Activated naive CD4-positive, alpha-beta T cell (primary cell): ENCODE data around the gene SLC12A7.
"Not testable (repeated sequence)": the region's sequence is repeated elsewhere in the genome, so short reads cannot be mapped to it uniquely, and the experiment has no call there.

Experiments used
- DNase-seq, 4 experiments: peaks; one replicate each; lab custom pipeline; 2025; lab: John Stamatoyannopoulos, UW

SLC12A7 gene

GRCh38 chr5:1109542-1110306 is 2.1 kb downstream of the SLC12A7 start:
- no peak for DNase-seq

GRCh38 chr5:1108865-1109174 is 3.0 kb downstream of the SLC12A7 start:
- no peak for DNase-seq

- DNase-seq: no peak
Measured at GRCh38 chr5:1108023-1108864, 3.6 kb downstream of the SLC12A7 start.

- DNase-seq: peak in 1 of 4 experiments; percentile 17
Measured at GRCh38 chr5:1107167-1108022, 4.5 kb downstream of the SLC12A7 start.

GRCh38 chr5:1106385-1107166 is 5.3 kb downstream of the SLC12A7 start:
- no peak for DNase-seq

GRCh38 chr5:1105350-1106265 is 6.3 kb downstream of the SLC12A7 start:
- peak in 2 of 4 experiments; percentile 8 to 45 for DNase-seq

GRCh38 chr5:1104327-1105006 is 7.4 kb downstream of the SLC12A7 start:
- DNase-seq: peak in 1 of 4 experiments; percentile 42

GRCh38 chr5:1103505-1104326 is 8.1 kb downstream of the SLC12A7 start:
- DNase-seq: no peak

GRCh38 chr5:1103093-1103492 is 8.8 kb downstream of the SLC12A7 start:
- no peak for DNase-seq

- DNase-seq: no peak
Measured at GRCh38 chr5:1101961-1102713, 9.7 kb downstream of the SLC12A7 start.

- DNase-seq: no peak
Measured at GRCh38 chr5:1100664-1101574, 10.9 kb downstream of the SLC12A7 start.

- DNase-seq: no peak
Measured at GRCh38 chr5:1099926-1100663, 11.8 kb downstream of the SLC12A7 start.

GRCh38 chr5:1098986-1099597 is 12.8 kb downstream of the SLC12A7 start:
- no peak for DNase-seq

GRCh38 chr5:1097988-1098385 is 13.9 kb downstream of the SLC12A7 start:
- not testable (repeated sequence) for DNase-seq

GRCh38 chr5:1097381-1097987 is 14.4 kb downstream of the SLC12A7 start:
- DNase-seq: no peak

- no peak for DNase-seq
Measured at GRCh38 chr5:1096838-1097237, 15.0 kb downstream of the SLC12A7 start.
